ENCODE data around the gene OPRM1.

DNA sequence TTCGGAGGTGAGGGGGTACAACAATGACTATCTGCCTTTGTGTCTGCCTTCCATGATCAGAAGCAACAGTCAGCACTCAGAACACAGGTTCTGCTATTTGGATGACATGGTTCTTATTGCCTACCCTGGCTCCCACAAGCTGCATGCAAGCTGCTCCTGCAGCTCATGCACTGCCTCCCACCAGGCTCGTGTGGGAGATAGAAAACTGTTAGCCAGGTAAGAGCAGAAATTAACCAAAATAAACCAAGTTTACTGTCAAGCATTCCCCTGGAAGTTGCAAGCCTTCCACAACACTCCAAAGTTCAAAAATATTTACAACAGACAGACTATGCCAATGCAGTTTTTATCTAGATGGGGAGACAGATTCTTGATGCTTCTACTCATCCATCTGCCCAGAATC, 31.0 kb downstream of the OPRM1 start:
- TF ChIP-seq JUND (IDR thresholded peaks at IDR 0.05) (no peak), NR2F2 (IDR thresholded peaks at IDR 0.05) (no peak), MAX (IDR thresholded peaks at IDR 0.05) (no peak), TAF1 (conservative IDR thresholded peaks at IDR 0.05) (no peak), GABPA (IDR thresholded peaks at IDR 0.05 in 1 of 2, conservative IDR thresholded peaks at IDR 0.05 in 1 of 2) (no peak)
- TF ChIP-seq, protein P1, sequence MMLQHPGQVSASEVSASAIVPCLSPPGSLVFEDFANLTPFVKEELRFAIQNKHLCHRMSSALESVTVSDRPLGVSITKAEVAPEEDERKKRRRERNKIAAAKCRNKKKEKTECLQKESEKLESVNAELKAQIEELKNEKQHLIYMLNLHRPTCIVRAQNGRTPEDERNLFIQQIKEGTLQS (IDR thresholded peaks at IDR 0.05), result no peak
- TF ChIP-seq, protein P2, sequence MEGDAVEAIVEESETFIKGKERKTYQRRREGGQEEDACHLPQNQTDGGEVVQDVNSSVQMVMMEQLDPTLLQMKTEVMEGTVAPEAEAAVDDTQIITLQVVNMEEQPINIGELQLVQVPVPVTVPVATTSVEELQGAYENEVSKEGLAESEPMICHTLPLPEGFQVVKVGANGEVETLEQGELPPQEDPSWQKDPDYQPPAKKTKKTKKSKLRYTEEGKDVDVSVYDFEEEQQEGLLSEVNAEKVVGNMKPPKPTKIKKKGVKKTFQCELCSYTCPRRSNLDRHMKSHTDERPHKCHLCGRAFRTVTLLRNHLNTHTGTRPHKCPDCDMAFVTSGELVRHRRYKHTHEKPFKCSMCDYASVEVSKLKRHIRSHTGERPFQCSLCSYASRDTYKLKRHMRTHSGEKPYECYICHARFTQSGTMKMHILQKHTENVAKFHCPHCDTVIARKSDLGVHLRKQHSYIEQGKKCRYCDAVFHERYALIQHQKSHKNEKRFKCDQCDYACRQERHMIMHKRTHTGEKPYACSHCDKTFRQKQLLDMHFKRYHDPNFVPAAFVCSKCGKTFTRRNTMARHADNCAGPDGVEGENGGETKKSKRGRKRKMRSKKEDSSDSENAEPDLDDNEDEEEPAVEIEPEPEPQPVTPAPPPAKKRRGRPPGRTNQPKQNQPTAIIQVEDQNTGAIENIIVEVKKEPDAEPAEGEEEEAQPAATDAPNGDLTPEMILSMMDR (IDR thresholded peaks at IDR 0.05; ENCODE audit: low read depth, low read length, missing input control), result no peak

All from liver (tissue), 3 donors.